ENCODE data around the gene HEATR3. TPM values are rescaled to one million over a fixed set of nuclear protein-coding genes. Genes with fewer than 3 reads are reported as not detected.

Gene HEATR3
- total RNA-seq, 1 donor from 2014 or later = 16.7 TPM

DNA sequence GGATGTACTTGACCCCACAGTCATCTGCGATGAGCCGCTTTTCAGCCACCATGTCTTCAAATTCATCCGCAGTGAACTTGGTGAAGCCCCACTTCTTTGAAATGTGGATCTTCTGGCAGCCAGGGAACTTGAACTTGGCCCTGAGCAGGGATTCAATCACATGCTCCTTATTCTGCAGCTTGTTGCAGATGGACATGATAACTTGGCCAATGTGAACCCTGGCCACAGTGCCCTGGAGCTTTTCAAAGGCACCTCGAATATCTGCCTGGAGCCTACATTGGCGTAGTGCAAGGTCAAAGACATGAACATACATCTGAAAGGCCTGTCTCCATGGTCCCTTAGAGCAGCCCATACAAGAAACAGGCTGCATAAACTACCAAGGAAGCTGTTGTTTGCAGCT, 85.6 kb downstream of the HEATR3 start:
- peak overlapping the region; percentile 96 for H3K4me3 Mint-ChIP-seq
- TF ChIP-seq, protein P1, sequence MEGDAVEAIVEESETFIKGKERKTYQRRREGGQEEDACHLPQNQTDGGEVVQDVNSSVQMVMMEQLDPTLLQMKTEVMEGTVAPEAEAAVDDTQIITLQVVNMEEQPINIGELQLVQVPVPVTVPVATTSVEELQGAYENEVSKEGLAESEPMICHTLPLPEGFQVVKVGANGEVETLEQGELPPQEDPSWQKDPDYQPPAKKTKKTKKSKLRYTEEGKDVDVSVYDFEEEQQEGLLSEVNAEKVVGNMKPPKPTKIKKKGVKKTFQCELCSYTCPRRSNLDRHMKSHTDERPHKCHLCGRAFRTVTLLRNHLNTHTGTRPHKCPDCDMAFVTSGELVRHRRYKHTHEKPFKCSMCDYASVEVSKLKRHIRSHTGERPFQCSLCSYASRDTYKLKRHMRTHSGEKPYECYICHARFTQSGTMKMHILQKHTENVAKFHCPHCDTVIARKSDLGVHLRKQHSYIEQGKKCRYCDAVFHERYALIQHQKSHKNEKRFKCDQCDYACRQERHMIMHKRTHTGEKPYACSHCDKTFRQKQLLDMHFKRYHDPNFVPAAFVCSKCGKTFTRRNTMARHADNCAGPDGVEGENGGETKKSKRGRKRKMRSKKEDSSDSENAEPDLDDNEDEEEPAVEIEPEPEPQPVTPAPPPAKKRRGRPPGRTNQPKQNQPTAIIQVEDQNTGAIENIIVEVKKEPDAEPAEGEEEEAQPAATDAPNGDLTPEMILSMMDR (conservative IDR thresholded peaks at IDR 0.05) = no peak
- H3K27me3 Mint-ChIP-seq = no peaks in the 10 kb centered on the region
- no peaks in the 10 kb centered on the region for H3K9me3 Mint-ChIP-seq
- no peaks in the 10 kb centered on the region for H3K36me3 Mint-ChIP-seq
- peaks cover 29% of the 10 kb centered on the region for H3K4me1 Mint-ChIP-seq (ENCODE audit: unreplicated experiment)
- H3K27ac Mint-ChIP-seq = no peak overlapping the region
- no peak for DNase-seq (ENCODE audit: extremely low spot score, unreplicated experiment)

DNA sequence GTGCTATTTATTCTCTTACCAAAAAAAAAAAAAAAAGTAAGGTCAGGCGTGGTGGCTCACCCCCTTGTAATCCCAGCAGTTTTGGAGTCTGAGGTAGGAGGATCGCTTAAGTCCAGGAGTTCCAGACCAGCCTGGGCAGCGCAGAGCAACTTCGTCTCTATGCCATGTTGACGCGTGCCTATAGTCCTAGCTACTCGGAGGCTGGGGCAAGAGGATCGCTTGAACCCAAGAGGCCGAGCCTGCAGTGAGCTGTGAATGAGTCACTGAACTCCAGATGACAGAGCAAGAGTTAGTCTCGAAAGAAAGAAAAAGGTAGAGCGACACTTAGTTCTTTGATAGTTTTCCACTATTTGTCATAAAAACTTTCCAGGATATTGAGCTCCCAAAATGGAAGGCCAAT, 86.0 kb downstream of the HEATR3 start:
- Mint-ChIP-seq H3K4me1 (ENCODE audit: unreplicated experiment) (peaks cover 26% of the 10 kb centered on the region), H3K4me3 (peak overlapping the region; percentile 96), H3K36me3 (no peaks in the 10 kb centered on the region), H3K9me3 (no peaks in the 10 kb centered on the region), H3K27ac (peak overlapping the region; percentile 93), H3K27me3 (no peaks in the 10 kb centered on the region)
- no peak for DNase-seq (ENCODE audit: extremely low spot score, unreplicated experiment)
- TF ChIP-seq, protein P1 (conservative IDR thresholded peaks at IDR 0.05) = no peak

DNA sequence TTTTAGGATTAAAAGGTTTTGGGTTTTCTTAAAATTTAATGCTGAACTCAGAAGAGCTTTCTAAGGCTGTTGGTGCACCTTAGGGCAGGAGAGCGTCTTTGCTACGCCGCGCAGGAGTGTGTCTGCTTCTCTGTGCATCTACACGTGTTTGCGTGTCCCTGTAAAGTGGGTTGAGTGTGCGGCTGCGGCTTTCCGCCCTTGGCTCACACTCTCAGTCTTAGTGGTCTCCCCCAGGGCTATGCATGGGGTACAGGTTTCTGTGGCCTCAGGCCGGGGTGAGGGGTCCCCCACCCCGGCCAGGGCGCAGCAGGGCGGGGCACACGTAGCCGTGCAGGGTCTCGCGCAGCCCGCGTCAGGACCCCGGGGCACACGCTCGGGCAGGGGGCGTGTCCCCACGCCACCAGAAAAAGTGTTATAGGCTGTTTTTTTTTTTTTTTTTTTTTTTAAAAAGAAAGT, 86.6 kb downstream of the HEATR3 start:
- H3K9me3 Mint-ChIP-seq = no peaks in the 10 kb centered on the region
- peak overlapping the region; percentile 93 for H3K27ac Mint-ChIP-seq
- TF ChIP-seq, protein P1 (conservative IDR thresholded peaks at IDR 0.05) = peak; percentile 43
- peak overlapping the region; percentile 96 for H3K4me3 Mint-ChIP-seq
- peaks cover 3% of the 10 kb centered on the region for H3K36me3 Mint-ChIP-seq
- DNase-seq (ENCODE audit: extremely low spot score, unreplicated experiment) = peak; percentile 66
- H3K4me1 Mint-ChIP-seq (ENCODE audit: unreplicated experiment) = peaks cover 29% of the 10 kb centered on the region
- H3K27me3 Mint-ChIP-seq = no peaks in the 10 kb centered on the region

DNA sequence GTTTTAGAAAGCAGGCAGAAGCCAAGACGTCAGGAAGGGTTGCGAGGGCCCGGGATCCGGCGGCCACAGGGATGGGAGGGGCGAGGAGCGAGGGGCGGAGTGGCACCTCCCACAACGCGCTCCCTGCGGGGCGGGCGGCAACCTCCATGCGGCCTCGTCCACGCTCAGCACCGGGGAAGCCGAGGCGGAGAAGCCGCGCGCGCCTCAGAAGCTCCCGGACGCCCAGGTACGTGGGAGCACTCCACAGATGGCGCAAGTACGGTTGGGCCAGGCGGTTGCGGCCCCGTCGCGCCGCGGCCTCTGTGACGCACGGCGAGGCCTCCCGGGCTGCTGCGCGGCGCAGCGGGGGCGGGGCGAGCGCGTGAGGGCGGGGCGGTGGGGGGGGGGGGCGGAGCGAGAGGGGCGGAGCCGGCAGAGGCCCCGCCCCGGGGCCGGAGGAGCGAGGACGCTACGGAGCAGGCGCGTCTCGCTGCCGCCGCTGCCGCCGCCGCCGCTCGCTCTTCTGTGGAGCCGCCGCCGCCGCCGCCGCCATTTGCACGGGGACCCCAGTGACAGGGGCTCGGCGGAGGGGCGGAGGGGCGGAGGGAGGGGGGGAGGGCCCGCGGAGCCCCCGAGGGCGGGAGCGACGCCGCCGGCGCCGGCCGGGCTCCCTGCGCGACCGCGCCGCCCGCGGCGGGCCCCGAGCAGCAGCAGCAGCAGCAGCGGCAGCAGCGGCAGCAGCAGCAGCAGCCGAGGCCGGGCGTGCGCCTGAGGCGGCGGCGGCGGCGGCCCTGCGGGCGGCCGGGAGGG, 87.2 kb downstream of the HEATR3 start, which contains the start of gene TENT4B:
TSS of gene TENT4B (plus strand) at position 500 of the 789 bp plus-strand sequence. CDS start 316 bp downstream, outside the sequence.
- peaks cover 3% of the 10 kb centered on the region for H3K36me3 Mint-ChIP-seq
- H3K9me3 Mint-ChIP-seq = no peaks in the 10 kb centered on the region
- DNase-seq (ENCODE audit: extremely low spot score, unreplicated experiment) = peak; percentile 90
- H3K27me3 Mint-ChIP-seq = no peaks in the 10 kb centered on the region
- peak within 1 kb of the TSS; percentile 93 for H3K27ac Mint-ChIP-seq
- TF ChIP-seq, protein P1 (conservative IDR thresholded peaks at IDR 0.05) = no peak
- peaks cover 30% of the 10 kb centered on the region for H3K4me1 Mint-ChIP-seq (ENCODE audit: unreplicated experiment)
- H3K4me3 Mint-ChIP-seq = peak within 1 kb of the TSS; percentile 96

DNA sequence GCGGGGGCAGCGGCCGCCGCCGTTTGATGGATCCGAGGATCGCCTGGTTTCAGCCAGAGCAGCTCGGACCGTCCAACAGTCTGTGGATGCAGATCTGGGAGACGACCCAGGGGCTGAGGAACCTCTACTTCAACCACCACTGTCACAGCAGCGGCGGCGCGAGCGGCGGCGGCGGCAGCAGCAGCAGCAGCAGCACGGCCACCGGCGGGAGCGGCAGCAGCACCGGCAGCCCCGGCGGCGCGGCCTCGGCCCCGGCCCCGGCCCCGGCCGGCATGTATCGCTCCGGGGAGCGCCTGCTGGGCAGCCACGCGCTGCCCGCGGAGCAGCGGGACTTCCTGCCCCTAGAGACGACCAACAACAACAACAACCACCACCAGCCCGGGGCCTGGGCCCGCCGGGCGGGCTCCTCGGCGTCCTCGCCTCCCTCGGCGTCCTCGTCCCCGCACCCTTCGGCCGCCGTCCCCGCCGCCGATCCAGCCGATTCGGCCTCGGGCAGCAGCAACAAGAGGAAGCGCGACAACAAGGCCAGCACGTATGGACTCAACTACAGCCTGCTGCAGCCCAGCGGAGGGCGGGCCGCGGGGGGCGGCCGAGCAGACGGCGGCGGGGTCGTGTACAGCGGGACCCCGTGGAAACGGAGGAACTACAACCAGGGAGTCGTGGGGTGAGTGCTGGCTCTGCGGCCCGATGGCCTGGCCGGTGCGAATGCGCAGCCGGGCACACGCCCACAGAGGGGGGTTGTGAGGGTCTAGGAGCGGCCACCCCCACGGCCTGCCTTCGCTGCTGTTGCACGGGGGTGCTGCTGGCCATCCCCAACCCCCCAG, 88.0 kb downstream of the HEATR3 start:
- no peak overlapping the region for H3K27ac Mint-ChIP-seq
- DNase-seq (ENCODE audit: extremely low spot score, unreplicated experiment) = peak; percentile 72

More for the DNA sequence above, 88.0 kb downstream of the HEATR3 start:
- no peaks in the 10 kb centered on the region for H3K9me3 Mint-ChIP-seq
- no peaks in the 10 kb centered on the region for H3K27me3 Mint-ChIP-seq
- peaks cover 8% of the 10 kb centered on the region for H3K36me3 Mint-ChIP-seq
- TF ChIP-seq, protein P1 (conservative IDR thresholded peaks at IDR 0.05) = no peak
- H3K4me1 Mint-ChIP-seq (ENCODE audit: unreplicated experiment) = peaks cover 30% of the 10 kb centered on the region
- peak overlapping the region; percentile 83 for H3K4me3 Mint-ChIP-seq
